ENCODE data around the gene OSBP. TPM values are rescaled to one million over a fixed set of nuclear protein-coding genes. Genes with fewer than 3 reads are reported as not detected.
"Not testable (repeated sequence)": the region's sequence is repeated elsewhere in the genome, so short reads cannot be mapped to it uniquely, and the experiment has no call there.

Gene OSBP
- total RNA-seq: 39.7 and 40.1 TPM in 2 replicates

- intact Hi-C loops (cut with micrococcal nuclease): loop anchor here (1.0 to 10.0 kb wide), 8 partner anchors 53 to 1903 kb away; partner anchors contain the start of genes FAM111A, FAM111B, MED19 and MRPL16
- Mint-ChIP-seq H3K27me3 (no peaks in the 10 kb centered on the region), H3K36me3 (ENCODE audit: low read depth) (peaks cover 22% of the 10 kb centered on the region), H3K27ac (peak within 1 kb of the TSS; percentile 91), H3K4me3 (peak within 1 kb of the TSS; percentile 94), H3K4me1 (peaks cover 43% of the 10 kb centered on the region), H3K9me3 (no peaks in the 10 kb centered on the region)
- DNase-seq: peak; percentile 99
Measured at GRCh38 chr11:59615637-59616395, at the start of gene OSBP. TSS of gene OSBP (minus strand) at chr11:59615774. CDS start at chr11:59615664, 110 bp downstream.

GRCh38 chr11:59660621-59661020 is 45.0 kb upstream of the OSBP start:
- Mint-ChIP-seq H3K27me3 (no peaks in the 10 kb centered on the region), H3K36me3 (ENCODE audit: low read depth) (peaks cover 63% of the 10 kb centered on the region)

DNA sequence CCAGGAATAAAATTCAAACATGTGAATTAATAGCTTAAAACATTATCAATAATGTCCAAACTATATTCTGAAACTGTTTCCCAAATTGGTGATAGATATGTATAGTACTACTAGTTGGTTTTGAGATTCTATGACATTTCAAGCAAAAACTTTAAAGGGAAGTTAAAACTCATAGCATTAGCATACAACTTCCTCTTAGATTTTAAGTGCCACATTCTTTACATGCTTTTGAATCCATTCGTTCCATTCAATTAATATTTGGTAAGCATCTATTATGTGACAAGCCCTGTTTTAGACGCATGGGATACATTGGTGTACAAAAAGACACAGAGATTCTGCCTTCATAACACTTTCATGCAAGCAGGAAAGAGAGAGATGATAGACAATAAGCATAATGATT is 44.4 kb upstream of the OSBP start:
- Mint-ChIP-seq H3K4me3 (peak overlapping the region; percentile 6), H3K27me3 (no peaks in the 10 kb centered on the region), H3K36me3 (ENCODE audit: low read depth) (peaks cover 63% of the 10 kb centered on the region), H3K27ac (peak overlapping the region; percentile 45), H3K4me1 (peaks cover 29% of the 10 kb centered on the region), H3K9me3 (no peaks in the 10 kb centered on the region)
- intact Hi-C loops (cut with micrococcal nuclease): loop anchor here (10.0 kb wide), 1 partner anchor 485 kb away; the partner anchor contains the start of gene DTX4
- no peak for DNase-seq

More at GRCh38 chr11:59660621-59661020, 45.0 kb upstream of the OSBP start:
- Mint-ChIP-seq H3K4me1 (peaks cover 33% of the 10 kb centered on the region), H3K4me3 (peak overlapping the region; percentile 6), H3K27ac (peak overlapping the region; percentile 45), H3K9me3 (no peaks in the 10 kb centered on the region)
- intact Hi-C loops (cut with micrococcal nuclease): loop anchor here (10.0 kb wide), 1 partner anchor 486 kb away; the partner anchor contains the start of gene DTX4
- no peak for DNase-seq

- peaks cover 18% of the 10 kb centered on the region for H3K4me1 Mint-ChIP-seq
- no peaks in the 10 kb centered on the region for H3K27me3 Mint-ChIP-seq
- H3K4me3 Mint-ChIP-seq: no peak overlapping the region
- no peak overlapping the region for H3K27ac Mint-ChIP-seq
- no peaks in the 10 kb centered on the region for H3K9me3 Mint-ChIP-seq
- intact Hi-C loops (cut with micrococcal nuclease): no loop called here
- DNase-seq: peak; percentile 23
- peaks cover 65% of the 10 kb centered on the region for H3K36me3 Mint-ChIP-seq (ENCODE audit: low read depth)
Measured at GRCh38 chr11:59658036-59658435, 42.5 kb upstream of the OSBP start.

DNA sequence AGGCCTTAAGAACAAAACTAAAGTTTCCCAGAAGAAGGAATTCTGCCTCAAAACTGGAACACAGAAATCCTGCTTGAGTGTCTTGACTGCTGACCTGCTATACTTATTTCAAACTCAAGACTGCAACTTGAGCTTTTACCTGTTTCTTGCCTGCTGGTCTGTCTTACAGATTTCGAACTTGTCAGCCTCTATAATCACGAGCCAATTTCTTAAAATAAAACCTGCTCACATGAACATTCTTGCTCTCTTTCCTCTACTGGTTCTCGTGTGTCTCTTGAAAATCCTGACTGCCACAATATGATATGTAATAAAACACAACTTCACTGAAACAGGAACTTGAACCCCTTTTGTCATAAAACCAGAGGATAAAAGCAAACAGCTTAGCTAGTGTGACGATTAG is 39.3 kb upstream of the OSBP start:
- DNase-seq: peak; percentile 33
- Mint-ChIP-seq H3K9me3 (no peaks in the 10 kb centered on the region), H3K36me3 (ENCODE audit: low read depth) (peaks cover 77% of the 10 kb centered on the region), H3K27me3 (no peaks in the 10 kb centered on the region), H3K4me3 (no peak overlapping the region), H3K27ac (no peak overlapping the region), H3K4me1 (peaks cover 5% of the 10 kb centered on the region)
- intact Hi-C loops (cut with micrococcal nuclease): no loop called here

- Mint-ChIP-seq H3K36me3 (ENCODE audit: low read depth) (peaks cover 79% of the 10 kb centered on the region), H3K4me1 (peaks cover 5% of the 10 kb centered on the region), H3K4me3 (no peak overlapping the region), H3K9me3 (no peaks in the 10 kb centered on the region), H3K27me3 (no peaks in the 10 kb centered on the region), H3K27ac (no peak overlapping the region)
- no peak for DNase-seq
- intact Hi-C loops (cut with micrococcal nuclease): no loop called here
Measured at GRCh38 chr11:59647245-59647980, 31.8 kb upstream of the OSBP start.

DNA sequence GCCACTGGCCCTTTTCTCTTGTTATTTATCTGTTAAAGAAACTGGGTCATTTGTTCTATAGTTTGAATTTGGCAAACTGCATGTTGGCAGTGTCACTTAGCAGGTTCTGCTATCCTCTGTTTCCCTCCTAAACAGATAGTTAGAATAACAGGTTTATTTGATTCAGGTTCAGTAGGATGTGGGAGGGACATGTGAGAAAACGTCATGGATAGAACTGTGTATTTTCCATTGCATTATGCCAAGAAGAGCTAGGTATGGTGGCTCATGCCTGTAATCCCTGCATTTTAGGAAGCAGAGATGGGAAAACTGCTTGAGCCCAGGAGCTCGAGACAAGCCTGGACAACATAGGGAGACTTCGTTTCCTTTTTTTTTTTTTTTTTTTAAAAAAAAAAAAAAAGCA is 29.0 kb upstream of the OSBP start:
- Mint-ChIP-seq H3K4me1 (peaks cover 2% of the 10 kb centered on the region), H3K36me3 (ENCODE audit: low read depth) (peaks cover 75% of the 10 kb centered on the region), H3K27me3 (no peaks in the 10 kb centered on the region), H3K4me3 (no peak overlapping the region), H3K9me3 (no peaks in the 10 kb centered on the region), H3K27ac (no peak overlapping the region)
- intact Hi-C loops (cut with micrococcal nuclease): no loop called here
- DNase-seq: no peak

- no peaks in the 10 kb centered on the region for H3K27me3 Mint-ChIP-seq
- no peak overlapping the region for H3K27ac Mint-ChIP-seq
- intact Hi-C loops (cut with micrococcal nuclease): no loop called here
- no peak overlapping the region for H3K4me3 Mint-ChIP-seq
- no peaks in the 10 kb centered on the region for H3K9me3 Mint-ChIP-seq
- DNase-seq: no peak
- H3K36me3 Mint-ChIP-seq (ENCODE audit: low read depth): peaks cover 76% of the 10 kb centered on the region
- peaks cover 2% of the 10 kb centered on the region for H3K4me1 Mint-ChIP-seq
Measured at GRCh38 chr11:59643390-59643789, 27.8 kb upstream of the OSBP start.

GRCh38 chr11:59641156-59641555 is 25.6 kb upstream of the OSBP start:
- Mint-ChIP-seq H3K9me3 (no peaks in the 10 kb centered on the region), H3K27me3 (no peaks in the 10 kb centered on the region), H3K36me3 (ENCODE audit: low read depth) (peaks cover 78% of the 10 kb centered on the region), H3K4me3 (no peak overlapping the region), H3K4me1 (peaks cover 2% of the 10 kb centered on the region), H3K27ac (no peak overlapping the region)
- no peak for DNase-seq
- intact Hi-C loops (cut with micrococcal nuclease): no loop called here

DNA sequence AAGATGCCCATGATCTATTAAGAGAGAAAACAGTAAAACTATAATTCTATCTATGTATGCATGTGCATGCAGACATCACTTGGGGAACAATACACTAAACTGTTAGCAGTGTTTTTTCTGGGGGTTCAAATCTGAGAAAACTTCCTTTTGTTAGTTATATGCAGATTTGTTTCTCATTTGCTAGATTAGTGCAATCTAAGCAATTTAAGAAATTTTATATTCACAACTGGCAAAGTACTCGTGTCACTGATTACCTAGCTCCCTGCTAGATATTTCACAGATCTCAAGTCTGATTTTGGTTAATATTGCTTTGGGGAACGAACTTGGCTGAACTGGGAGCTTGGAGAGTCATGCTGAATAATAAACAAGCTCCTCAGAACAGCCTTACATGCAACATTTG is 14.9 kb upstream of the OSBP start:
- no peaks in the 10 kb centered on the region for H3K27me3 Mint-ChIP-seq
- no peak for DNase-seq
- H3K9me3 Mint-ChIP-seq: no peaks in the 10 kb centered on the region
- peaks cover 18% of the 10 kb centered on the region for H3K36me3 Mint-ChIP-seq (ENCODE audit: low read depth)
- intact Hi-C loops (cut with micrococcal nuclease): no loop called here
- no peak overlapping the region for H3K27ac Mint-ChIP-seq
- no peaks in the 10 kb centered on the region for H3K4me1 Mint-ChIP-seq
- H3K4me3 Mint-ChIP-seq: no peak overlapping the region

DNA sequence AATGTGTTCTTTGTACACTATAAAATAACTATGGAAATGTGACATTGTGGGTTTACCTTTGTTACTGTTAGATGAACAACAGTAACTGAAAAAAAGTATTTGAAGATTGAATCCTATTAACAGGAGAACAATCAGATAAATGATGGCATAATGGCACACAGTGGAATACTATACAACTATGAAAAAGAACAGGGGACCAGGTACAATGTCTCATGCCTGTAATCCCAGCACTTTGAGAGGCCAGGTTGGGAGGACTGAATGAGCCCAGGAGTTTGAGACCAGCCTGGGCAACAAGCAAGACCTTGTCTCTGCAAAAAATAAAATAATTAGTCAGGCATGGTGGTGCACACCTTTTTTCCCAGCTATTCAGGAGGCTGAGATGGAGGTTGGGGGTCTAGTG is 14.4 kb upstream of the OSBP start:
- intact Hi-C loops (cut with micrococcal nuclease): no loop called here
- Mint-ChIP-seq H3K27ac (no peak overlapping the region), H3K9me3 (no peaks in the 10 kb centered on the region), H3K27me3 (no peaks in the 10 kb centered on the region), H3K4me3 (no peak overlapping the region), H3K36me3 (ENCODE audit: low read depth) (peaks cover 16% of the 10 kb centered on the region), H3K4me1 (no peaks in the 10 kb centered on the region)
- DNase-seq: no peak

- H3K9me3 Mint-ChIP-seq; DNase-seq; H3K27ac Mint-ChIP-seq; H3K27me3 Mint-ChIP-seq; H3K4me3 Mint-ChIP-seq; H3K4me1 Mint-ChIP-seq; intact Hi-C loops (cut with micrococcal nuclease): not testable (repeated sequence)
- H3K36me3 Mint-ChIP-seq (ENCODE audit: low read depth): peaks cover 11% of the 10 kb centered on the region
Measured at GRCh38 chr11:59626969-59627368, 11.4 kb upstream of the OSBP start.

DNA sequence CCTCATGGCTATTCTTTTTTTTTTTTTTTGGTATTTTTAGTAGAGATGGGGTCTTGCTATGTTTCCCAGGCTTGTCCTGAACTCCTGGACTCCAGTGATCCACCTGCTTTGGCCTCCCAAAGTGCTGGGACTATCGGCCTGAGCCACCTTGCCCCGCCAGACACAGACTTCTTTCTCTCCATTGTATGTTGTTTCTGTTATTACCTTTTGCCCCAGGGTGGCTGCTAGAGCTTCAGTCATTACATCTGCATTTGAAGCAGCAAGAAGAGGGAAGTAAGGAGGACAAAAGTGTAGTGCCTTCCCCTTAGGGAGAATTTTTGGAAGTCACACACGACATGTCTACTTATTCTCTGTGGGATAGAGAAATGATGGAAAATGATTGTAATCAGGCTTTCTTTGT is 10.1 kb upstream of the OSBP start:
- intact Hi-C loops (cut with micrococcal nuclease): no loop called here
- no peaks in the 10 kb centered on the region for H3K4me1 Mint-ChIP-seq
- H3K9me3 Mint-ChIP-seq: no peaks in the 10 kb centered on the region
- H3K27ac Mint-ChIP-seq: no peak overlapping the region
- H3K4me3 Mint-ChIP-seq: no peak overlapping the region
- no peaks in the 10 kb centered on the region for H3K27me3 Mint-ChIP-seq
- no peak for DNase-seq
- peaks cover 6% of the 10 kb centered on the region for H3K36me3 Mint-ChIP-seq (ENCODE audit: low read depth)

DNA sequence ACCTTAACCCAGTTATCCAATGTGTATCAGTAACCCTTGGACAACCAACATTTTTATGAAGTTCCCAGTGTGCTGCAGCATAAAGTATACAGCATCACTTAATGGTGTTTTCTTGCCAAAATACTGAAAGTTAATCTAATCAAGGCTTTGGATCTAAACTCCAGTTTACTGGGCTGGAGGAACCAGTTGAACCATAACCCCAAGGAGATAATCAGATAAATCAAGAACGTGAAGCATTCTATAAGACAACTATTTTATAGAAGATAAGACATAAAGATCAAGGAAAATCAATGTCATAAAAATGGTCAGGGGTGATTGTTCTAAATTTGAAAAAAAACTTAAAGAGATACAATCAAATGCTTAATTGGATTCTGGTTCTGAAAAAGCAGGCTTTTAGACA is 2.3 kb upstream of the OSBP start:
- no peak for DNase-seq
- no peak overlapping the region for H3K27ac Mint-ChIP-seq
- H3K27me3 Mint-ChIP-seq: no peaks in the 10 kb centered on the region
- H3K4me3 Mint-ChIP-seq: no peak overlapping the region
- intact Hi-C loops (cut with micrococcal nuclease): loop anchor here (2.0 to 10.0 kb wide), 2 partner anchors 61 to 473 kb away; partner anchors contain the start of gene FAM111A
- peaks cover 26% of the 10 kb centered on the region for H3K4me1 Mint-ChIP-seq
- H3K36me3 Mint-ChIP-seq (ENCODE audit: low read depth): peaks cover 10% of the 10 kb centered on the region
- H3K9me3 Mint-ChIP-seq: no peaks in the 10 kb centered on the region
